GM18520 (cell line): ENCODE results near the gene LIMS1.
A peak's percentile ranks its signal among the peaks of the same experiment; 100 is the strongest.
"Not testable (repeated sequence)": the region's sequence is repeated elsewhere in the genome, so short reads cannot be mapped to it uniquely, and the experiment has no call there.

Experiments
- ATAC-seq: cut with Tn5 transposase; IDR thresholded peaks from one replicate; pipeline ENCODE4 v1.9.1; 2021; ENCODE audit not compliant: unreplicated experiment

Gene LIMS1

DNA sequence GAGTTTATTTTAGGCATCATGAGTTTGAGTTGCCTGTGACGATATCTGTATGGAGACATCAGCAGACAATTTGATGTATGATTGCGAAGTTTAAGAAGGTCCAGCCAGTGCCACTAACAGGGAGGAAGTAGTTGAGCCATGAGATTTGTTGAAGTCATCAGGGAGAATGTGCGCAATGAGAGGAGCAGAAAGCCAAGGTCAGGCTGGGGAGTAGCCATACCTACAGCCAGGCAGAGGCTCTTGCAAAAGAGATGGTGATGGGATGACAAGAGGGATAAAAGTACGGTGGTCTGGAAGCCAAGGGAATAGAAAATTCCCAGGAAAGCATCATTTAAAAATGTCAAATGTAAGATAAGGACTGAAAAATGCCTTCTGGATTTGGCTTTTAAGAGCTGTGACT, 51.2 kb downstream of the LIMS1 start:
- ATAC-seq = no peak

DNA sequence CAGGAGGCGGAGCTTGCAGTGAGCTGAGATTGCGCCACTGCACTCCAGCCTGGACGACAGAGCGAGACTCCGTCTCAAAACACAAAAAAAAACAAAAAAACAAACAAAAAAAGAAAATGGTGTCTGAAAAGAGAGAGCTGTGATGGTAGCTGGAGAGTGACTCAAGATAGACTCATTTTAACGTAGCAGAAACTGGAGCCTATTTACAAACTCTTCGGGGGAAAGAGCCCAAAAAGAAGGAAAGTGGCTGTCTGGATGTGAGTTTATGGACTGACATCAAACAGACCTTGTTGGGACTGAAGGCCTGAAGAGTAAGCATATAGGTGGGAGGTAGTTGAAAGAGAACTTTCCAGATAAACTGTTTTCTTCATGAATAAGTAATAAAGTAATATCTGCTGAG, 51.8 kb downstream of the LIMS1 start:
- ATAC-seq = no peak

GRCh38 chr2:108586631-108587030, 52.4 kb downstream of the LIMS1 start:
- no peak for ATAC-seq

GRCh38 chr2:108587621-108588020, 53.4 kb downstream of the LIMS1 start:
- ATAC-seq = no peak

DNA sequence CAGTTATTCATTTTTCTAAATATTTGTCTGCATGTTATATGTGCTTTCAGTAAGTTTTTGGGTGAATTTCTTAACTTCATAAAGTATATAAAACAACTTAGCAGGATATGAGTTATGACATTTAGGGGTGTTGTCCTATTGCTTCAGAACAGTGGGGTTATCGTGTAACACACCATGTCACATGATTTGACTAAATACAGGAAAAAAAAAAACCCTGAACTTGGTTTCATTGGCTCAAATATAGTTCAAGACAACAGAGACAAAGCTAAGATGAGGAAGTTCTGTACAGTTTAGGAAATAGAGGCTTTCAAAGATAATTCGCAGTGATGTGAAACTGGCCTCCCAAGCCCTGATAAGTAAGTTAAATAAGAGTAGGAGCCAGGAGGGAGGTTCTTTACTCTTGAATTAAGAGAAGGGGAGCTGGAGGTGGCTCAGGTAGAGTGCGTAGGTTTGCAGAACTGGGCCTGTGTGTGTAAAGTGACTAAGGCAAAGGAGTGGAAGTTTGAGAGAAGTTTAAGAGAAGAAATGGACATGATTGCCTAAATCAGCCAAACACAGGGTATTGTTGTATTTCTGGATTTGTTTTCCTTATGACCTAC, 53.9 kb downstream of the LIMS1 start:
- ATAC-seq = no peak

GRCh38 chr2:108589372-108589771, 55.1 kb downstream of the LIMS1 start:
- no peak for ATAC-seq

DNA sequence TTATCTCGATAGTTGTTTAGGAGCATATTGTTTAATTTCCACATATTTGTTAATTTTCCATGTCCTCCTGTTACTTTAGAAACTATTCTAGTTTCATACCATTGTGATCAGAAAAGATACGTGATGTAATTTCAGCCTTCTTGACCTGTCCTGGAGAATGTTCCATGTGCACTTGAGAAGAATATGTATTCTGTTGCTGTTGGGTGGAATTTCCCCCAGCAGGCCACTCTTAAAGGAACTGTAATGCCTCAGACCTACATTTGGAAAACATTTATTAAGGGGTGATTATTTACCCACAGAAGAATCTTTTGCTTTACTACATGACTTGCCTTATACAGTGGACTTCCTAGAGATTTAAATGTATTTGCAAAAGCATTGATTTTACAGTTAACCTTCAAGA, 55.5 kb downstream of the LIMS1 start:
- no peak for ATAC-seq

- peak; percentile 24 for ATAC-seq
Observed at GRCh38 chr2:108591163-108591562, 56.9 kb downstream of the LIMS1 start.

DNA sequence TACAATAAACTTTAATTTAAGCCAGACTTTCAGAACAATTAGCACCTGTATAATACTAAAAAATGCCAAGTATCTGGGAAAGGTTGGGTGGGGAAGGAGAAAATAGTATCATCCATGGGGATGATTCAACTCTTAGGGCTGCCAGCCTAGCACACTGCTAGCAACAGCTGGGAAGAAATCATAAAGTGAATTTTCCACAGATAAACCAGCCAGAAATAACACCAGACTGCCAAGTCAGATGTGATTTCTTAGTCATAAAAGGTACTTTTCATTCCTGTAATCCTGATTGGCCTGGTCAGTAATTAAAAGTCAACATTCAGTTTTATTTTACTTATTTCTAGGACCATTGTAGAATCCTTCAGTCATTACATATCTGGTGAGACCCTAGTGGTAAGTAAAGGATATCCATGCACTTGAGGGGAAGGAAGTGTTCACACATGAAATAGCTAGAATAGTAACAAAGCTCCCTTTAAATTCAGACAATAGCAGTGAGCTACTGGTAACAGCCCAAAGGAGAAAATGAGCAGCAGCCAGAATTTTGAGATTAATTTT, 59.4 kb downstream of the LIMS1 start:
- no peak for ATAC-seq

DNA sequence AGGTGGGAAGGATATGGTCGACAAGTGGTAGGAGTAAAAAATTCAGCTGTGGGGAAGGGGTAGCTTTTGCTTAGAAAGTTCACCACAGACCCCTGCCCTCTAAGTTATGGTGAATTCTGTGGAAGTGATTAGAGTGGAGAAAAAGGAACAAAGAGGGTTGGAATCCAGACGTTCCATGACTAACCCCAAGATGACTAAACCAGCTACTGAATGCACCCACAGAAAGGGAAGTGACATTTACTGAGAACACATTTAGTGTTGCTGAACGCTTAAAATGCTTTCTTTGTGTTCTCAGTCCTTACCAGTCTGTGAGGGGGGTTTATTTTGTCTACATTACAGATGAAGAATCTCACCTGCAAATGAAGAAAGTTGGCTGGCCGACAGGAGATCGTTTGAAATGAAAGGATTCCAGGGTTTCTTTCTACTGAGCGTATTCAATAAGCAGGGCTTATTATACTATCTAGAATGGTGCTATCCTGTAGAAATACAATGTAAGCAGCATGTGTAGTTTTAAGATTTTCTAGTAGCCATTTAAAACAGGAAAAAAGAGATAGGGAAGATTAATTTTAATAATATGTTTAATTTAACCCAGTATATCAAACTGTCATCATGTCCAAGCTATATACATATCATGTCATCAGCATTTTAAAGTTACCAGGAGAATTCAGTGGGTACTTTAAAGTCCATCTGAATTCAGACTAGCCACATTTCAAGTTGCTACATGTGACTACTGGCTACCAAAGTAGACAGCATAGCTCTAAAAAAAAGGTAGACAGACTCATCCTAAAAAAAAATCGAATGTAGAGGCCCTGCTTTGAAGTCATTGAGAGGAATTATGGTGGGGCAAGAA, 60.1 kb downstream of the LIMS1 start:
- peak; percentile 94 for ATAC-seq

GRCh38 chr2:108594982-108595464, 60.8 kb downstream of the LIMS1 start:
- ATAC-seq = peak; percentile 61

DNA sequence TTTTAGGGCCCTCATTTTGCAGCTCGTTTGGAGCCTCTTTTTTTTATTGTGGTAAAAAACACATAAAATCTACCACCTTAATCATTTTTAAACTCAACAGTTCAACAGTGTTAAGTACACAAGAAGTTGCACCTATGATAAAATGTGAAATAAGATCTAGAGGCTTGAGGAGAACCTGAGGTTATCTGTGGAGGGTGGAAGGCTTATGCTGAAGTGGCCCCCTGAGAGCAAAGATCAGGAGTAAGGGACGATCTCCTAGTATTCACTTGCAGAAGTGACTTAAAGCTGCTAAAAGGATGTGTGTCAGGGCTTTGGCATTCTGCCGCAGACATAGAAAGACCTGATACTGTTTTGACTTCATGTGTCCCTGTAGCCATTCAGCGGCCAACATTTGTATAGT, 61.5 kb downstream of the LIMS1 start:
- ATAC-seq = not testable (repeated sequence)

GRCh38 chr2:108597105-108597744, 63.0 kb downstream of the LIMS1 start:
- ATAC-seq = not testable (repeated sequence)

- ATAC-seq = not testable (repeated sequence)
Observed at GRCh38 chr2:108601199-108601598, 66.9 kb downstream of the LIMS1 start.

GRCh38 chr2:108602422-108602821, 68.2 kb downstream of the LIMS1 start:
- no peak for ATAC-seq

- ATAC-seq = no peak
Observed at GRCh38 chr2:108604196-108604595, 69.9 kb downstream of the LIMS1 start.

GRCh38 chr2:108605947-108606346, 71.7 kb downstream of the LIMS1 start:
- ATAC-seq = peak; percentile 68

GRCh38 chr2:108607706-108608301, 73.5 kb downstream of the LIMS1 start:
- ATAC-seq = no peak

GRCh38 chr2:108611021-108611420, 76.8 kb downstream of the LIMS1 start:
- no peak for ATAC-seq

GRCh38 chr2:108612153-108612513, 77.9 kb downstream of the LIMS1 start:
- peak; percentile 59 for ATAC-seq

DNA sequence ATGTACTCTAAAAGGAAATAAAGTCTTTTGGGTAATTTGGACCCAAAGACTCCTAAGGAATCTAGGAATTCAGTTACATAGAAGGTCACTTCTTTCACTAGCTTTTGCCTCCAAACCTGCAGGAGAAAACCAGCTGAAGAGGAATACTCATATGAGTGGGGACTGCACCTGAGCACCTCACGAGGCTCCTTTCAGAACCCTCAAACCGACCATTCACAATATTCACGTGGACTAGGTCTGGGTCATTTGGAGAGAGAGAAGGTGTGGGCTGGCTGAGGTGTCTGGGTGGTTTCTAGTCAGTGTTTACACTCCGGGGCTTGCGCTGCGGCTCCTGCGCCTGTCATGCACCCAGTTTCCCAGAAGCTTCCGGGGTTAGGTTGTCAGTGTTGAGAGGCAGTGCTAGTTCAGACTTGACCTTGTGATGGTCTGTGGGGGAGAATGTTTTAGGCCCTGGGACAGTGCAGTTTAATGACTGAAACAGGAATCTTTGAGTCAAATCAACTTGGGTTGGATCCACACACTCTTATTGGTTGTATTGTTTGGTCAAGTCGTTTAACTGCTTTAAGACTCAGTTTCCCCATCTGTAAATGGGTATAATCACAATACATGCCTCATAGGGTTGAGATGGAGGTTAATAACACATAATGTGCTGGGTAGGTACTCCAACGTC, 78.4 kb downstream of the LIMS1 start:
- ATAC-seq = peak; percentile 74
